ENCODE results near the gene OAS2. TPM values are rescaled to one million over a fixed set of nuclear protein-coding genes. Genes with fewer than 3 reads are reported as not detected.

The OAS2 gene
- total and polyA plus RNA-seq, 2 donors (not counting 1 experiment from before 2014, with no cell fraction given): 2.2 to 3.1 TPM

DNA sequence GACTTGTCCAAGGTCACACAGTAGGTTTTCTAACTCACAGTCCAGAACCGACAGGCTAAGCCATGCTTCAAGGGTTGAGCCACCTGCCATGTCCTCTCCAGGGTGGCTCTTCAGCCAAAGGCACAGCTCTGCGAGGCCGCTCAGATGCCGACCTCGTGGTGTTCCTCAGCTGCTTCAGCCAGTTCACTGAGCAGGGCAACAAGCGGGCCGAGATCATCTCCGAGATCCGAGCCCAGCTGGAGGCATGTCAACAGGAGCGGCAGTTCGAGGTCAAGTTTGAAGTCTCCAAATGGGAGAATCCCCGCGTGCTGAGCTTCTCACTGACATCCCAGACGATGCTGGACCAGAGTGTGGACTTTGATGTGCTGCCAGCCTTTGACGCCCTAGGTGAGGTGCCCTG lies 12.7 kb upstream of the OAS2 start:
- no peaks in the 10 kb centered on the region for H3K4me1 ChIP-seq (ENCODE audit: control insufficient read depth, extremely low read depth, insufficient read depth, low read length)
- H3K4me3 ChIP-seq (replicated peaks in 1 of 4; ENCODE audit: control extremely low read depth in 1 of 4, insufficient read depth in 1 of 4, low read depth in 3 of 4, low read length in 4 of 4): no peak overlapping the region
- no peaks in the 10 kb centered on the region for H3K9me3 ChIP-seq (ENCODE audit: control insufficient read depth, insufficient read depth, low read depth, low read length)
- H2AFZ ChIP-seq (ENCODE audit: low read length): no peak overlapping the region
- no peaks in the 10 kb centered on the region for H3K79me2 ChIP-seq (ENCODE audit: control insufficient read depth, insufficient read depth, low read length)
- H3K36me3 ChIP-seq (ENCODE audit: control insufficient read depth, insufficient read depth, low read length): no peaks in the 10 kb centered on the region
- no peak overlapping the region for H3K27ac ChIP-seq (ENCODE audit: insufficient read depth, low read length)
- TF ChIP-seq, protein P1, sequence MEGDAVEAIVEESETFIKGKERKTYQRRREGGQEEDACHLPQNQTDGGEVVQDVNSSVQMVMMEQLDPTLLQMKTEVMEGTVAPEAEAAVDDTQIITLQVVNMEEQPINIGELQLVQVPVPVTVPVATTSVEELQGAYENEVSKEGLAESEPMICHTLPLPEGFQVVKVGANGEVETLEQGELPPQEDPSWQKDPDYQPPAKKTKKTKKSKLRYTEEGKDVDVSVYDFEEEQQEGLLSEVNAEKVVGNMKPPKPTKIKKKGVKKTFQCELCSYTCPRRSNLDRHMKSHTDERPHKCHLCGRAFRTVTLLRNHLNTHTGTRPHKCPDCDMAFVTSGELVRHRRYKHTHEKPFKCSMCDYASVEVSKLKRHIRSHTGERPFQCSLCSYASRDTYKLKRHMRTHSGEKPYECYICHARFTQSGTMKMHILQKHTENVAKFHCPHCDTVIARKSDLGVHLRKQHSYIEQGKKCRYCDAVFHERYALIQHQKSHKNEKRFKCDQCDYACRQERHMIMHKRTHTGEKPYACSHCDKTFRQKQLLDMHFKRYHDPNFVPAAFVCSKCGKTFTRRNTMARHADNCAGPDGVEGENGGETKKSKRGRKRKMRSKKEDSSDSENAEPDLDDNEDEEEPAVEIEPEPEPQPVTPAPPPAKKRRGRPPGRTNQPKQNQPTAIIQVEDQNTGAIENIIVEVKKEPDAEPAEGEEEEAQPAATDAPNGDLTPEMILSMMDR (conservative IDR thresholded peaks at IDR 0.05 in 1 of 2, IDR thresholded peaks at IDR 0.05 in 1 of 2; ENCODE audit: low read depth in 1 of 2, low read length in 2 of 2): no peak
- TF ChIP-seq EZH2 (IDR thresholded peaks at IDR 0.05; ENCODE audit: low read length, missing control alignments): no peak
- H4K20me1 ChIP-seq (ENCODE audit: control insufficient read depth, extremely low read depth, insufficient read depth, low read length): no peaks in the 10 kb centered on the region
- no peak overlapping the region for H3K9ac ChIP-seq (ENCODE audit: insufficient read depth, low read length)
- no peak for DNase-seq (ENCODE audit: low read depth in 2 of 2)
- no peak overlapping the region for H3K4me2 ChIP-seq (ENCODE audit: extremely low read depth, insufficient read depth, low read length)
- no peaks in the 10 kb centered on the region for H3K27me3 ChIP-seq (ENCODE audit: control insufficient read depth, insufficient read depth, low read length)

DNA sequence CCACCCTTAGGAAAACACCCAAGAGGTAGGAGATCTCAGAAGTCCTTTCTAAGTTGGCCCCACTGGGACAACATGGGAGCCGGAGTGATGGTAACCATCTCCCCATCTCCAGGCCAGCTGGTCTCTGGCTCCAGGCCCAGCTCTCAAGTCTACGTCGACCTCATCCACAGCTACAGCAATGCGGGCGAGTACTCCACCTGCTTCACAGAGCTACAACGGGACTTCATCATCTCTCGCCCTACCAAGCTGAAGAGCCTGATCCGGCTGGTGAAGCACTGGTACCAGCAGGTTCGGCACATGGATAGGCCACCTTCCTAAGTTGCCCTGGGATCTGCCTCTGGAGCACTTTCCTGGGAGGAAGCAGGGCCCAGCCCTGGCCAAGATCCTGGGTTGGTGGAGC lies 11.0 kb upstream of the OAS2 start:
- no peaks in the 10 kb centered on the region for H3K79me2 ChIP-seq (ENCODE audit: control insufficient read depth, insufficient read depth, low read length)
- H2AFZ ChIP-seq (ENCODE audit: low read length): no peak overlapping the region
- no peak overlapping the region for H3K9ac ChIP-seq (ENCODE audit: insufficient read depth, low read length)
- H3K36me3 ChIP-seq (ENCODE audit: control insufficient read depth, insufficient read depth, low read length): no peaks in the 10 kb centered on the region
- no peaks in the 10 kb centered on the region for H4K20me1 ChIP-seq (ENCODE audit: control insufficient read depth, extremely low read depth, insufficient read depth, low read length)
- no peak for DNase-seq (ENCODE audit: low read depth in 2 of 2)
- H3K4me3 ChIP-seq (replicated peaks in 1 of 4; ENCODE audit: control extremely low read depth in 1 of 4, insufficient read depth in 1 of 4, low read depth in 3 of 4, low read length in 4 of 4): no peak overlapping the region
- H3K4me1 ChIP-seq (ENCODE audit: control insufficient read depth, extremely low read depth, insufficient read depth, low read length): no peaks in the 10 kb centered on the region
- H3K9me3 ChIP-seq (ENCODE audit: control insufficient read depth, insufficient read depth, low read depth, low read length): no peaks in the 10 kb centered on the region
- no peak overlapping the region for H3K27ac ChIP-seq (ENCODE audit: insufficient read depth, low read length)
- no peaks in the 10 kb centered on the region for H3K27me3 ChIP-seq (ENCODE audit: control insufficient read depth, insufficient read depth, low read length)
- TF ChIP-seq, protein P1 (conservative IDR thresholded peaks at IDR 0.05 in 1 of 2, IDR thresholded peaks at IDR 0.05 in 1 of 2; ENCODE audit: low read depth in 1 of 2, low read length in 2 of 2): no peak
- no peak for TF ChIP-seq EZH2 (IDR thresholded peaks at IDR 0.05; ENCODE audit: low read length, missing control alignments)
- no peak overlapping the region for H3K4me2 ChIP-seq (ENCODE audit: extremely low read depth, insufficient read depth, low read length)

DNA sequence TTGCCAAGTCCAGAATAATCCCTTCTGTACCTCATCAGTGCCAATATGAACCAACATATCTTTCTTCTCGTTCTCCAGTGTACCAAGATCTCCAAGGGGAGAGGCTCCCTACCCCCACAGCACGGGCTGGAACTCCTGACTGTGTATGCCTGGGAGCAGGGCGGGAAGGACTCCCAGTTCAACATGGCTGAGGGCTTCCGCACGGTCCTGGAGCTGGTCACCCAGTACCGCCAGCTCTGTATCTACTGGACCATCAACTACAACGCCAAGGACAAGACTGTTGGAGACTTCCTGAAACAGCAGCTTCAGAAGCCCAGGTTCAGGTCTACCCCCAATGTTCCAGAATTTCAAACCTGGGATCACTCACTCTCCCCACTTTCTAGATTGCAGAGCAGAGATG lies 10.5 kb upstream of the OAS2 start:
- H3K27me3 ChIP-seq (ENCODE audit: control insufficient read depth, insufficient read depth, low read length): no peaks in the 10 kb centered on the region
- no peak overlapping the region for H3K4me2 ChIP-seq (ENCODE audit: extremely low read depth, insufficient read depth, low read length)
- no peaks in the 10 kb centered on the region for H3K4me1 ChIP-seq (ENCODE audit: control insufficient read depth, extremely low read depth, insufficient read depth, low read length)
- H3K36me3 ChIP-seq (ENCODE audit: control insufficient read depth, insufficient read depth, low read length): no peaks in the 10 kb centered on the region
- H3K9ac ChIP-seq (ENCODE audit: insufficient read depth, low read length): no peak overlapping the region
- no peak overlapping the region for H3K4me3 ChIP-seq (replicated peaks in 1 of 4; ENCODE audit: control extremely low read depth in 1 of 4, insufficient read depth in 1 of 4, low read depth in 3 of 4, low read length in 4 of 4)
- DNase-seq (ENCODE audit: low read depth in 2 of 2): no peak
- no peak overlapping the region for H2AFZ ChIP-seq (ENCODE audit: low read length)
- H3K27ac ChIP-seq (ENCODE audit: insufficient read depth, low read length): no peak overlapping the region
- H3K9me3 ChIP-seq (ENCODE audit: control insufficient read depth, insufficient read depth, low read depth, low read length): no peaks in the 10 kb centered on the region
- TF ChIP-seq, protein P1 (conservative IDR thresholded peaks at IDR 0.05 in 1 of 2, IDR thresholded peaks at IDR 0.05 in 1 of 2; ENCODE audit: low read depth in 1 of 2, low read length in 2 of 2): no peak
- no peak for TF ChIP-seq EZH2 (IDR thresholded peaks at IDR 0.05; ENCODE audit: low read length, missing control alignments)
- no peaks in the 10 kb centered on the region for H3K79me2 ChIP-seq (ENCODE audit: control insufficient read depth, insufficient read depth, low read length)
- H4K20me1 ChIP-seq (ENCODE audit: control insufficient read depth, extremely low read depth, insufficient read depth, low read length): no peaks in the 10 kb centered on the region

Data from fibroblast of lung (primary cell).